Measurements from ENCODE around the gene LUZP1. TPM values are rescaled to one million over a fixed set of nuclear protein-coding genes. Genes with fewer than 3 reads are reported as not detected.

Gene LUZP1
- total RNA-seq, 4 donors from 2014 or later: 21.4 to 28.2 (median 25.0) TPM

GRCh38 chr1:23129846-23130245 lies 38.8 kb downstream of the LUZP1 start:
- intact Hi-C loops (cut with DNase I): no loop called here
- no peak for TF ChIP-seq CTCF (IDR thresholded peaks at IDR 0.05)
- no peak for TF ChIP-seq POLR2A (IDR thresholded peaks at IDR 0.05)

GRCh38 chr1:23126801-23127200 lies 41.9 kb downstream of the LUZP1 start:
- intact Hi-C loops (cut with DNase I): no loop called here
- Histone ChIP-seq H3K27ac (no peak overlapping the region), H3K36me3 (no peaks in the 10 kb centered on the region), H3K4me1 (peaks cover 17 to 24% of the 10 kb centered on the region in 2 donors), H3K9me3 (no peaks in the 10 kb centered on the region), H3K27me3 (no peaks in the 10 kb centered on the region), H3K4me3 (replicated peaks in 1 of 3) (no peak overlapping the region)
- WGBS, 2 donors: 85 to 89% methylated on average over 3 of the region's 3 CpGs
- DNase-seq: no peak
- TF ChIP-seq POLR2A (IDR thresholded peaks at IDR 0.05) (no peak), CTCF (IDR thresholded peaks at IDR 0.05) (no peak)

More at GRCh38 chr1:23129846-23130245, 38.8 kb downstream of the LUZP1 start:
- Histone ChIP-seq H3K4me1 (peaks cover 4 to 5% of the 10 kb centered on the region in 2 donors), H3K36me3 (no peaks in the 10 kb centered on the region), H3K4me3 (replicated peaks in 1 of 3) (no peak overlapping the region), H3K27ac (no peak overlapping the region), H3K27me3 (no peaks in the 10 kb centered on the region), H3K9me3 (no peaks in the 10 kb centered on the region)
- DNase-seq: no peak

GRCh38 chr1:23126200-23126599 lies 42.5 kb downstream of the LUZP1 start:
- no peaks in the 10 kb centered on the region for H3K36me3 ChIP-seq
- peaks cover 22 to 30% of the 10 kb centered on the region in 2 donors for H3K4me1 ChIP-seq
- no peak overlapping the region for H3K4me3 ChIP-seq (replicated peaks in 1 of 3)
- no peak overlapping the region for H3K27ac ChIP-seq
- WGBS, 2 donors: 45 to 53% methylated on average over 1 of the region's 1 CpG
- no peaks in the 10 kb centered on the region for H3K27me3 ChIP-seq
- H3K9me3 ChIP-seq: no peaks in the 10 kb centered on the region
- no peak for DNase-seq
- TF ChIP-seq POLR2A (IDR thresholded peaks at IDR 0.05) (no peak), CTCF (IDR thresholded peaks at IDR 0.05) (no peak)
- intact Hi-C loops (cut with DNase I): no loop called here

GRCh38 chr1:23125489-23125888 lies 43.2 kb downstream of the LUZP1 start:
- Histone ChIP-seq H3K4me3 (replicated peaks in 1 of 3) (no peak overlapping the region), H3K9me3 (no peaks in the 10 kb centered on the region), H3K36me3 (no peaks in the 10 kb centered on the region), H3K27me3 (no peaks in the 10 kb centered on the region), H3K4me1 (peaks cover 22 to 34% of the 10 kb centered on the region in 2 donors), H3K27ac (no peak overlapping the region)
- no peak for DNase-seq
- TF ChIP-seq POLR2A (IDR thresholded peaks at IDR 0.05) (no peak), CTCF (IDR thresholded peaks at IDR 0.05) (no peak)
- intact Hi-C loops (cut with DNase I): no loop called here
- WGBS, 2 donors: 83 to 86% methylated on average over 4 of the region's 4 CpGs

GRCh38 chr1:23124259-23125026 lies 44.2 kb downstream of the LUZP1 start:
- Histone ChIP-seq H3K27ac (no peak overlapping the region), H3K4me3 (replicated peaks in 1 of 3) (no peak overlapping the region), H3K4me1 (peaks cover 28 to 34% of the 10 kb centered on the region in 2 donors), H3K9me3 (no peaks in the 10 kb centered on the region), H3K36me3 (no peaks in the 10 kb centered on the region), H3K27me3 (no peaks in the 10 kb centered on the region)
- TF ChIP-seq CTCF (IDR thresholded peaks at IDR 0.05) (no peak), POLR2A (IDR thresholded peaks at IDR 0.05) (no peak)
- intact Hi-C loops (cut with DNase I): no loop called here
- no peak for DNase-seq
- 89 to 95% methylated on average over 4 of the region's 4 CpGs for WGBS, 2 donors
